AG04449 (cell line): Measurements from ENCODE around the gene C20orf204.

Source experiments
- CTCF ChIA-PET: fragments of 350-600 bp; formaldehyde crosslinking; extraction: SDS; loops from one replicate; lab custom pipeline; 2021; ENCODE audit warnings: antibody characterized with exemption; lab: Yijun Ruan, JAX
- POLR2A ChIA-PET: fragments of 400-600, 350-600 bp; formaldehyde crosslinking; extraction: SDS; loops from one replicate; lab custom pipeline; 2020; ENCODE audit warnings: antibody characterized with exemption, inconsistent platforms; lab: Yijun Ruan, JAX
- DNase-seq: peaks from one replicate; pipeline ENCODE4 v3.0.0-alpha.2; 2010; ENCODE audit warnings: low read depth, low spot score
- H3K4me3 ChIP-seq: 2 replicates; pipeline ENCODE4 v1.5.1; 2011; ENCODE audit warnings: low read depth, mild to moderate bottlenecking, control low read depth, low read length
- CTCF ChIP-seq: IDR thresholded peaks from one replicate; pipeline ENCODE4 v1.5.1; 2011; ENCODE audit warnings: mild to moderate bottlenecking, moderate library complexity, low read length, control low read depth, inconsistent platforms; ENCODE audit not compliant: insufficient read depth; ENCODE audit errors: missing control alignments

The C20orf204 gene

DNA sequence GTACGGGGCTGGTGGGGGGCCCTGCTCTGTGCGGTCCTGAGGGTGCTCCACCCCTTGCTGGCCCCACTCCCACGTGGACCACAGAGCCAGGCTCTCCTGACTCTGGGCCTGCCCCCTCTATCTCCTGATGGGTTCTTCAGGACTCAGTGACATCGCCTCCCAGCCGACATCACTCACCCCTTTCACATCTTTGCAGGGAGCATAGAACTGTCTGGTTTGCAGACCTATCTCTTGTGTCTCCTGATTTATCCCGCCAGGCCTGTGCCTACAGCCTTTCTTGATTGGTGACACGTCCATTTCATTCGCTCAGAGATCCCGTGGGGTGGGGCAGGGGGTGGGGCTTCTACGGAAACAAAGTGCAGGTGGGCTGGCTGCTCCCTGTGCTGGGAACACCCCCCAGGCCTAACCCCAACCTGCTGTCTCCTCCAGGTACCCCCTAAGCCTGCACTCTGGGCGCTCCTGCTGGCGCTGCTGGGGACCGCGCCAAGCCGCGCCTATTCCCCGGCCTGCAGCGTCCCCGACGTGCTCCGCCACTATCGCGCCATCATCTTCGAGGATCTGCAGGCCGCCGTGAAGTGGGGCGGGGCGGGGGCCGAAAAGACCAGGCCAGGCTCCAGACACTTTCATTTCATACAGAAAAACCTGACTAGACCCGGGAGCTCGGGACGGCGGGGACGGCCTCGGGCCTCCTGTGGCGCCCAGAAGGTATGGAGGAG lies 1.7 kb downstream of the C20orf204 start:
- no peak for DNase-seq
- H3K4me3 ChIP-seq, result no peak overlapping the region
- ChIA-PET POLR2A (no interaction called here), CTCF (interaction anchor here (0.8 to 5.9 kb wide), 16 partner anchors 7 to 498 kb away, joined by 3 to 69 read pairs (median 6); partner anchors contain the start of genes PRPF6 and TCEA2)
- TF ChIP-seq CTCF, result no peak

GRCh38 chr20:64038224-64038564 lies 2.2 kb downstream of the C20orf204 start:
- no peak overlapping the region for H3K4me3 ChIP-seq
- CTCF ChIA-PET, result interaction anchor here (0.7 to 5.9 kb wide), 23 partner anchors 7 to 499 kb away, joined by 3 to 69 read pairs (median 4); partner anchors contain the start of genes LKAAEAR1 and TCEA2
- POLR2A ChIA-PET, result interaction anchor here (0.8 kb wide), 1 partner anchor 932 kb away, joined by 3 read pairs; no protein-coding TSS in a partner anchor
- TF ChIP-seq CTCF, result no peak
- DNase-seq, result no peak

GRCh38 chr20:64038565-64039292 lies 2.7 kb downstream of the C20orf204 start:
- ChIA-PET CTCF (interaction anchor here (0.7 to 5.9 kb wide), 26 partner anchors 8 to 499 kb away, joined by 3 to 69 read pairs (median 4); partner anchors contain the start of genes LKAAEAR1 and TCEA2), POLR2A (interaction anchor here (0.8 kb wide), 1 partner anchor 933 kb away, joined by 3 read pairs; no protein-coding TSS in a partner anchor)
- DNase-seq, result no peak
- peak overlapping the region; percentile 40 for H3K4me3 ChIP-seq
- TF ChIP-seq CTCF, result peak; percentile 80

GRCh38 chr20:64039293-64040160 lies 3.5 kb downstream of the C20orf204 start:
- no peak for DNase-seq

More at GRCh38 chr20:64039293-64040160, 3.5 kb downstream of the C20orf204 start:
- TF ChIP-seq CTCF, result no peak
- CTCF ChIA-PET, result interaction anchor here (0.7 to 5.9 kb wide), 19 partner anchors 9 to 500 kb away, joined by 3 to 69 read pairs (median 4); partner anchors contain the start of genes LKAAEAR1 and TCEA2
- POLR2A ChIA-PET, result no interaction called here
- peak overlapping the region; percentile 33 for H3K4me3 ChIP-seq
